SK-N-SH (cell line): ENCODE measurements around the gene CCR3.

ENCODE experiments used
- CTCF ChIP-seq: fragments of 200-600 bp; sonication (generic); IDR thresholded peaks from 2 replicates; pipeline ENCODE4 v1.6.1; 2017; ENCODE audit warnings: antibody characterized with exemption, mild to moderate bottlenecking, moderate library complexity
- FOSL2 ChIP-seq: IDR thresholded peaks from 2 replicates; pipeline ENCODE4 v1.4.0; 2012; ENCODE audit warnings: low read depth, mild to moderate bottlenecking, moderate library complexity, borderline replicate concordance
- FOXM1 ChIP-seq: IDR thresholded peaks from 2 replicates; pipeline ENCODE4 v1.4.0; 2012; ENCODE audit warnings: low read depth, mild to moderate bottlenecking
- MAX ChIP-seq: IDR thresholded peaks from 2 replicates; pipeline ENCODE4 v1.4.0; 2012; ENCODE audit warnings: low read depth
- NFIC ChIP-seq: IDR thresholded peaks from 2 replicates; pipeline ENCODE4 v1.4.0; 2012; ENCODE audit warnings: borderline replicate concordance
- NRF1 ChIP-seq: IDR thresholded peaks from 2 replicates; pipeline ENCODE4 v1.6.1; 2012; ENCODE audit warnings: low read depth, mild to moderate bottlenecking, low read length
- POLR2AphosphoS5 ChIP-seq: IDR thresholded peaks from 2 replicates; pipeline ENCODE4 v1.6.1; 2012; ENCODE audit warnings: low read depth, low read length
- REST ChIP-seq: IDR thresholded peaks from 2 replicates; pipeline ENCODE4 v1.6.1; 2012; ENCODE audit warnings: mild to moderate bottlenecking, low read depth, low read length, moderate library complexity
- SIN3A ChIP-seq: IDR thresholded peaks from 2 replicates; pipeline ENCODE4 v1.6.1; 2012; ENCODE audit warnings: low read depth, mild to moderate bottlenecking, low read length, moderate library complexity, borderline replicate concordance
- TAF1 ChIP-seq: IDR thresholded peaks from 2 replicates; pipeline ENCODE4 v1.6.1; 2012; ENCODE audit warnings: low read depth, mild to moderate bottlenecking, low read length, moderate library complexity, borderline replicate concordance

- no peak for TF ChIP-seq MAX
- no peak for TF ChIP-seq POLR2AphosphoS5
- TF ChIP-seq FOXM1, result no peak
- TF ChIP-seq NFIC, result no peak
- no peak for TF ChIP-seq FOSL2
- no peak for TF ChIP-seq CTCF
- TF ChIP-seq REST, result no peak
- TF ChIP-seq NRF1, result no peak
- TF ChIP-seq SIN3A, result no peak
- no peak for TF ChIP-seq TAF1
Observed at GRCh38 chr3:46312991-46313390, 70.7 kb downstream of the CCR3 start.
